Right atrium auricular region (tissue), 2 donors: Measurements from ENCODE around the gene SYNDIG1. TPM values are rescaled to one million over a fixed set of nuclear protein-coding genes. Genes with fewer than 3 reads are reported as not detected.

ENCODE experiments used
- DNase-seq: peaks from one replicate; pipeline ENCODE4 v3.0.0-alpha.2; 2019; ENCODE audit warnings: low spot score
- H3K27ac ChIP-seq, 2 donors: fragments of 200-600 bp; sonication (generic); 1 replicate in 1 of 2; 2 replicates in 1 of 2; pipeline ENCODE4 v1.5.1; 2016 to 2019
- H3K27me3 ChIP-seq, 2 donors: fragments of 200-600 bp; sonication (generic); one replicate each; pipeline versions ENCODE4 v1.5.1 to v1.6.0; 2017 to 2019
- H3K36me3 ChIP-seq: fragments of 200-600 bp; sonication (generic); one replicate; pipeline ENCODE4 v1.5.1; 2016
- H3K4me1 ChIP-seq, 2 donors: fragments of 200-600 bp; sonication (generic); one replicate each; pipeline versions ENCODE4 v1.5.1 to v1.6.0; 2017 to 2019
- H3K4me3 ChIP-seq, 2 donors: fragments of 200-600 bp; sonication (generic); 1 replicate in 1 of 2; 2 replicates in 1 of 2; pipeline ENCODE4 v1.5.1; 2017 to 2019; ENCODE audit warnings: mild to moderate bottlenecking in 1 of 2, moderate library complexity in 1 of 2
- H3K9me3 ChIP-seq, 2 donors: fragments of 200-600 bp; sonication (generic); one replicate each; pipeline ENCODE4 v1.5.1; 2019
- total RNA-seq, 2 donors: library from RNA; depleted of rRNA; stranded (reverse); fragments of >200 nt; gene quantifications; one replicate each; pipeline ENCODE4 v1.1.0, GENCODE V29; 2016
- TF ChIP-seq, protein P1 (sequence below), 2 donors: fragments of 200-600 bp; sonication (generic); IDR thresholded peaks; one replicate each; pipeline ENCODE4 v1.5.1; 2019; ENCODE audit warnings: antibody characterized with exemption in 2 of 2

Gene SYNDIG1
- total RNA-seq, 2 donors from 2014 or later = 21.7 to 38.1 TPM

DNA sequence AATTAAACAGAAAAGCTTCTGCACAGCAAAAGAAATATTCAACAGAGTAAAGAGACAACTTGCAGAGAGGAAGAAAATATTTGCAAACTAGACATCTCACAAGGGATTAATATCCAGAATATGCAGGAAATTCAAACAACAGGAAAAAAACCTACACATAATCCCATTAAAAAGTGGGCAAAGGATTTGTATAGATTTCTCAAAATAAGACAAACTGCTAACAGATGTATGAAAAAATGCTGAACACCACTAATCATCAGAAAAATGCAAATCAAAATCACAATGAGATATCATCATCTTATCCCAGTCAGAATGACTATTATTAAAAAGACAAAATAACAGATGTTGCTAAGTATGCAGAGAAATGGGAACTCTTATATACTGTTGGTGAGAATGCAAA, 129.6 kb downstream of the SYNDIG1 start:
- TF ChIP-seq, protein P1, sequence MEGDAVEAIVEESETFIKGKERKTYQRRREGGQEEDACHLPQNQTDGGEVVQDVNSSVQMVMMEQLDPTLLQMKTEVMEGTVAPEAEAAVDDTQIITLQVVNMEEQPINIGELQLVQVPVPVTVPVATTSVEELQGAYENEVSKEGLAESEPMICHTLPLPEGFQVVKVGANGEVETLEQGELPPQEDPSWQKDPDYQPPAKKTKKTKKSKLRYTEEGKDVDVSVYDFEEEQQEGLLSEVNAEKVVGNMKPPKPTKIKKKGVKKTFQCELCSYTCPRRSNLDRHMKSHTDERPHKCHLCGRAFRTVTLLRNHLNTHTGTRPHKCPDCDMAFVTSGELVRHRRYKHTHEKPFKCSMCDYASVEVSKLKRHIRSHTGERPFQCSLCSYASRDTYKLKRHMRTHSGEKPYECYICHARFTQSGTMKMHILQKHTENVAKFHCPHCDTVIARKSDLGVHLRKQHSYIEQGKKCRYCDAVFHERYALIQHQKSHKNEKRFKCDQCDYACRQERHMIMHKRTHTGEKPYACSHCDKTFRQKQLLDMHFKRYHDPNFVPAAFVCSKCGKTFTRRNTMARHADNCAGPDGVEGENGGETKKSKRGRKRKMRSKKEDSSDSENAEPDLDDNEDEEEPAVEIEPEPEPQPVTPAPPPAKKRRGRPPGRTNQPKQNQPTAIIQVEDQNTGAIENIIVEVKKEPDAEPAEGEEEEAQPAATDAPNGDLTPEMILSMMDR (IDR thresholded peaks at IDR 0.05) = no peak
- Histone ChIP-seq H3K9me3 (peaks cover 0 to 7% of the 10 kb centered on the region in 2 donors), H3K4me3 (no peak overlapping the region), H3K36me3 (no peaks in the 10 kb centered on the region), H3K27me3 (no peaks in the 10 kb centered on the region), H3K27ac (no peak overlapping the region), H3K4me1 (no peaks in the 10 kb centered on the region)
- no peak for DNase-seq

DNA sequence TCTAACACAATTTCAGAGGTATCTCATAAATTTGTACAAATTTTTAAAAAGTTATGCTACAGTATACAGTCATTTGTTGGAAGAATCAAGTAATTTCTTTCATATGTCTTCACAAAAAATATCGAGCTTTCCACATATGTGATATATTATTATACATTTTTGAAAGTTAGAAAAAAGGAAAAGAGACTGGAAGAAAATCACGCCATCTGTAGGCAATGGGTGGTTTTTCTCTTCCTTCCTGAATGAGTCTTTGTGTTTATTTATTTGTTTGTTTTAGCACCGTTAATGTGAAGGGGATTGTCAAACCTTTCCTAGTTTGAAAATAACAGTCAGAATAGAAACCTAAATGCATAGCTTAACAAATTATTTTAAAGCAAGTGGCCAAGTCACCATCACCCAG, 130.6 kb downstream of the SYNDIG1 start:
- no peak overlapping the region for H3K27ac ChIP-seq
- TF ChIP-seq, protein P1 (IDR thresholded peaks at IDR 0.05) = no peak
- H3K4me3 ChIP-seq = no peak overlapping the region
- no peaks in the 10 kb centered on the region for H3K4me1 ChIP-seq
- no peaks in the 10 kb centered on the region for H3K27me3 ChIP-seq
- DNase-seq = no peak
- H3K36me3 ChIP-seq = no peaks in the 10 kb centered on the region
- peaks cover 0 to 7% of the 10 kb centered on the region in 2 donors for H3K9me3 ChIP-seq

DNA sequence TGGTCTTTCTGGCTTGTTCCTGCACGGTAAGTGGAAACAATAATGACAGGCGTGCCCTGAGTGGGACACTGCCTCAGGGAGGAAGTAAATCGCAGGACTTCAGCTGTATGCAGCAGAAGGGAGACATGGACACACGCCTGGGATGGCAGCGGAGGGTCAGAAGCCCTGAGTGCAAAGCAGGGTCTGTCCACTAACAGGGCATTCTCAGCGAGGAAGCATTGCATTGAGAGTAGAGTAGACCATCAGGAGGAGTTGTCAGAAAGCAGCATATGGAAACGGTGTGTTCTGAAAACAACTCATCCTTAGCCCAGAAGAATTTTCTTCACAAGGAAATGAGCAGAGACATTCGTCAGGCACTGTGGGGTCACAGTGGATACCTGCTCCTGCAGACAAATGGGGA, 134.0 kb downstream of the SYNDIG1 start:
- Histone ChIP-seq H3K9me3 (peaks cover 0 to 7% of the 10 kb centered on the region in 2 donors), H3K27ac (no peak overlapping the region), H3K4me1 (no peaks in the 10 kb centered on the region), H3K27me3 (no peaks in the 10 kb centered on the region), H3K4me3 (no peak overlapping the region), H3K36me3 (no peaks in the 10 kb centered on the region)
- no peak for DNase-seq
- TF ChIP-seq, protein P1 (IDR thresholded peaks at IDR 0.05) = no peak

DNA sequence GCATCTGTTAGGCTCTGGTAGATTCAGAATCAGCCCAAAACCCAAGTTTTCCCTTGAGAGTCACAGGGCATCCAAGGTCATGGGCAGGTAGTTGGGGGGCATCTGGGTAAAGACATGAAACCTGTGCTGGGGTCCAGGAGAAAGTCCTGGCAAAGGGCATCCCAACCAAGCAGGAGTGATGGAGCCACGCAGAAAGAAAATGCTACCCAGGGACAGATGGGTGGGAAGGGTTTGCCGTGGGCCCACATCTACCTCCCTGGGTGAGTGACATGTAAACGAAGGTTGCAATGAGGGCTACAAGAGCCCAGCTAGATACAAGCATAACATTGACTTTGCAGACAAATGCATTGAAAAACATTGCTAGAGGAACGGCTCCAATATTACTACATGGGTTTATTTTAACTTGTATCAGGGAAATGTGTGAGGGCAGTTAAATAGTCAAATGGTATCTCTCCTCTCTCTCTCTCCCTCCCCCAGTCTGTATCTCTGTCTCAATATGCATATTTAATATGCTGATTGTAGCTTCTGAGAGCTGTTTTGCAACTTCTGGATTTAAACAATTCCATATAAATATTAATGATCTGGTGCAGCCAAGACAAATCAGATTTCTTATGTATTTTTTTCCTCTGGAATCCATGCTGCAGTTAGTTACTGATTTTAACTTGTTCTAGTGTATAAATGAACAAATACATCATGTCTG, 135.7 kb downstream of the SYNDIG1 start:
- Histone ChIP-seq H3K27me3 (no peaks in the 10 kb centered on the region), H3K27ac (no peak overlapping the region), H3K36me3 (no peaks in the 10 kb centered on the region), H3K9me3 (peaks cover 0 to 7% of the 10 kb centered on the region in 2 donors), H3K4me3 (no peak overlapping the region), H3K4me1 (no peaks in the 10 kb centered on the region)
- TF ChIP-seq, protein P1 (IDR thresholded peaks at IDR 0.05) = no peak
- no peak for DNase-seq

DNA sequence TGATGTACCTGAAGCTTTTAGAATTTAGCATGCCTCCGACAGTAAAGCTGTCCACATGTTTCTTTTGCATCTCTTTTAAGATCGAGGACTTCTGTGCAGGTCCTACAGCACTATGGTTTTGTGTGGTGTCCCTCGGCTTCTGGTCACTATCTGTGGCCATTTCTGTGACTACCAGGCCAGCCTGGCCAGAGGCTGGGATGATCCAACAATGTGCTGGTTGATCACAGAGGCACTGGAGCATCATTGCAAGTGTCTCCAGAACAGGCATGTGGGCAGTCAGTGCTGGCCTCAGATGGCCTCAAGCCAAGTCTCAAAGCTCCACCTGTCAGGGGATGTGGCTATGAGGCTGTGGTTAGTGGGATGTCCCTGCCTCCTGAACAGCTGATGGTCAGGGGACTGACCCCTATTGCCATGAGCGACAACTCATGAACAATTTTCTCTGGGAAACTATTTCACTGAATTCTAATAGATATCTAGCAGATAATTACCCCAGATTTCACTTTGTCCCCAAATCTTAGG, 136.6 kb downstream of the SYNDIG1 start:
- DNase-seq = no peak
- Histone ChIP-seq H3K27me3 (no peaks in the 10 kb centered on the region), H3K4me1 (no peaks in the 10 kb centered on the region), H3K27ac (no peak overlapping the region), H3K9me3 (peaks cover 0 to 2% of the 10 kb centered on the region in 2 donors), H3K4me3 (no peak overlapping the region), H3K36me3 (no peaks in the 10 kb centered on the region)
- TF ChIP-seq, protein P1 (IDR thresholded peaks at IDR 0.05) = no peak
